K562 (cell line): ENCODE data around the gene RSRC1. TPM values are rescaled to one million over a fixed set of nuclear protein-coding genes. Genes with fewer than 3 reads are reported as not detected.

Experiments
- ARNT ChIP-seq, 2 experiments: fragments of 450-650 bp; IDR thresholded peaks; 2 replicates each; pipeline ENCODE4 v1.6.1; 2016; ENCODE audit warnings: mild to moderate bottlenecking in 1 of 2
- ATF7 ChIP-seq: fragments of 450-650 bp; IDR thresholded peaks from 2 replicates; pipeline ENCODE4 v1.7.1; 2014; ENCODE audit warnings: mild to moderate bottlenecking, moderate library complexity
- EP300 ChIP-seq: IDR thresholded peaks from 2 replicates; pipeline ENCODE4 v1.6.1; 2012; ENCODE audit warnings: low read length, improper control_type of control experiment
- FOSL1 ChIP-seq: fragments of 200-800 bp; sonication (Bioruptor generic); conservative IDR thresholded peaks from 2 replicates; pipeline ENCODE4 v1.6.1; 2016; ENCODE audit warnings: missing genetic modification characterization, missing compliant biosample characterization
- KAT2B ChIP-seq: IDR thresholded peaks from one replicate; pipeline ENCODE4 v1.6.1; 2012; ENCODE audit warnings: low read depth, mild to moderate bottlenecking, control low read depth, inconsistent platforms, low read length, moderate library complexity
- MITF ChIP-seq: IDR thresholded peaks from 2 replicates; pipeline ENCODE4 v1.6.1; 2014; ENCODE audit warnings: antibody characterized with exemption
- NFATC3 ChIP-seq: fragments of 450-650 bp; IDR thresholded peaks from 2 replicates; pipeline ENCODE4 v1.6.1; 2017; ENCODE audit warnings: mild to moderate bottlenecking
- POU5F1 ChIP-seq: fragments of 150-350 bp; IDR thresholded peaks from 2 replicates; pipeline ENCODE4 v1.6.1; 2014; ENCODE audit warnings: borderline replicate concordance, low read length, low read depth, mild to moderate bottlenecking; ENCODE audit not compliant: partially characterized antibody
- SMAD1 ChIP-seq: fragments of 150-350 bp; IDR thresholded peaks from 2 replicates; pipeline ENCODE4 v1.6.1; 2014; ENCODE audit warnings: low read length, low read depth; ENCODE audit not compliant: partially characterized antibody
- SMARCB1 ChIP-seq: IDR thresholded peaks from 2 replicates; pipeline ENCODE4 v1.6.1; 2011; ENCODE audit warnings: improper control_type of control experiment, low read depth; ENCODE audit not compliant: insufficient read length
- TAF15 ChIP-seq: fragments of 200-400 bp; formaldehyde crosslinking; IDR thresholded peaks from 2 replicates; pipeline ENCODE4 v1.6.1; 2017; ENCODE audit warnings: mild to moderate bottlenecking, low read depth, low read length, moderate library complexity
- TCF15 ChIP-seq: fragments of 250-450 bp; sonication (Bioruptor Pico); IDR thresholded peaks from 2 replicates; pipeline ENCODE4 v1.8.0; 2022; ENCODE audit warnings: moderate library complexity, mild to moderate bottlenecking, inconsistent platforms
- TRIM28 ChIP-seq: fragments of 450-650 bp; IDR thresholded peaks from 2 replicates; pipeline ENCODE4 v1.6.1; 2017
- ZNF197 ChIP-seq: fragments of 200-800 bp; sonication (Bioruptor generic); IDR thresholded peaks from 2 replicates; pipeline ENCODE4 v1.6.1; 2016; ENCODE audit warnings: low read depth, missing genetic modification characterization, missing compliant biosample characterization
- ZNF316 ChIP-seq: fragments of 450-650 bp; IDR thresholded peaks from 2 replicates; pipeline ENCODE4 v1.6.1; 2016
- ZNF764 ChIP-seq: fragments of 250-450 bp; sonication (Bioruptor Pico); IDR thresholded peaks from 2 replicates; pipeline ENCODE4 v1.4.0; 2020; ENCODE audit warnings: low read depth, mild to moderate bottlenecking, moderate library complexity
- ZNF79 ChIP-seq: fragments of 250-450 bp; sonication (Bioruptor Pico); IDR thresholded peaks from 2 replicates; pipeline ENCODE4 v1.4.0; 2020; ENCODE audit warnings: low read depth, mild to moderate bottlenecking, moderate library complexity
- polyA plus RNA-seq, 8 experiments: library from polyadenylated mRNA; depleted of rRNA in 4 of 8; stranded (reverse) in 5 of 8; unstranded in 3 of 8; fragments of >200 nt; fragmentation: Nextera tagmentation in 2 of 8; fragmentation: Illumina TruSeq in 1 of 8; extraction: Ambion mirVana in 2 of 8; extraction: Trizol in 1 of 8; gene quantifications; 2 replicates each; pipeline versions ENCODE4 v1.2.1 to v1.2.3, GENCODE V29; 2011 to 2014; ENCODE audit warnings: inconsistent platforms in 1 of 8, missing spikeins in 1 of 8
- total RNA-seq, 7 experiments: library from RNA; depleted of rRNA in 6 of 7; stranded (reverse); fragments of >200 nt in 6 of 7; fragmentation: Illumina TruSeq in 2 of 7; extraction: Trizol in 2 of 7; gene quantifications; 2 replicates each; pipeline versions ENCODE4 v1.2.1 to v1.2.3, GENCODE V29; 2011 to 2021; ENCODE audit warnings: low replicate concordance in 1 of 7
- TF ChIP-seq, protein P1 (sequence below): sonication (generic); formaldehyde crosslinking; IDR thresholded peaks from 2 replicates; pipeline ENCODE4 v1.9.0; 2022; ENCODE audit warnings: mild to moderate bottlenecking, missing genetic modification reagents
- TF ChIP-seq, protein P2 (sequence below): fragments of 250-450 bp; sonication (Bioruptor Pico); IDR thresholded peaks from 2 replicates; pipeline ENCODE4 v1.5.0; 2020; ENCODE audit warnings: mild to moderate bottlenecking
- TF ChIP-seq, protein P3 (sequence below): fragments of 150-350 bp; IDR thresholded peaks from 2 replicates; pipeline ENCODE4 v1.6.1; 2014; ENCODE audit warnings: low read depth, mild to moderate bottlenecking, low read length, borderline replicate concordance

Gene RSRC1
- total and polyA plus RNA-seq, 9 of the 15 experiments (the other 6 are each of a cell fraction or from before 2014, with no cell fraction given): 19.3 to 128 (median 75.5) TPM

DNA sequence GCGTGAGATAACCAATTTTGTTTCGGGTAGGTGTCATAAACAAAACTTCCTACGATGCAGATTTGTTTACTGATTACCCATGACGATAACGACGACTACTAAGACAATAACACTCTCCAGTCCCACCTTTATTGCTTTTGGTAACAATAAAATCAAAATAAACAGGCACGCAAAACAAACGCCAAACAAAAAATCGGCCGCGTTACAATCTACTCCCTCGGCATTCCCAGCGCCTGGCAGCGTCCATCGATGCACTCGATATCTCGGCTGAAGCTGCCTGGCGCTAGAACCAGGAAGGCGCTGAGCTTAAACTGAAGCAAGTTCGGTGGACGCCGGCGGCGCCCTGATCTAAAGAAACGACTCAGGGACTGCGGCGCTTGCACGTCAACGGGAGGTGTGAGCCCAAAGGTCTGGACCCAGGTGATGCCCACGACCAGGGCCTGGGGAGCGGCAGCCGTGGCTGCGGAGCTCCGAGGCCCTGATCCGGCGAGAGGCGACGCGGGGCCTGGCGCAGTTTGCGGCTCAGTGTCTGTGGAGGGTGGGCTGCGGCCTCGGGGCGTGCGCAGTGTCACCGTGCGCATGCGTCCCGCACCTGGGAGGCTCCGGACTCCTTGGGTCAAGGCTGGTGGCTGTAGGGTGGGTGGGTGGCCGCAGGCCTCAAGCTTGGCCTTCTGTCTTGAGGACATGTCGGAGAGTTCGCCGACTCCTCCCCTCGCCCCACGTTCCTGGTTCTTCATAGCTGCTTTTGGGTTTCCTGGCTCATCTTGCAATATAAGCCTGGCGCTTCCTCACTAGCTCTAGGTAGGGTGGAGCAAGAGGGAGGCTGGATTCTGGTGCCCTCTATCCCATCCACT lies at the start of gene RSRC1 (continued):
- no peak for TF ChIP-seq TAF15
- peak; percentile 83 to 91; a peak in 3 of 4 replicates for TF ChIP-seq ARNT (IDR thresholded peaks at IDR 0.05)
- peak; percentile 56; the same call in 1 of the 2 replicates for TF ChIP-seq TRIM28
- TF ChIP-seq ATF7: peak; percentile 77
- TF ChIP-seq, protein P1, sequence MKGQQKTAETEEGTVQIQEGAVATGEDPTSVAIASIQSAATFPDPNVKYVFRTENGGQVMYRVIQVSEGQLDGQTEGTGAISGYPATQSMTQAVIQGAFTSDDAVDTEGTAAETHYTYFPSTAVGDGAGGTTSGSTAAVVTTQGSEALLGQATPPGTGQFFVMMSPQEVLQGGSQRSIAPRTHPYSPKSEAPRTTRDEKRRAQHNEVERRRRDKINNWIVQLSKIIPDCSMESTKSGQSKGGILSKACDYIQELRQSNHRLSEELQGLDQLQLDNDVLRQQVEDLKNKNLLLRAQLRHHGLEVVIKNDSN (CRISPR knock-in tag): no peak
- TF ChIP-seq NFATC3: 0 out of 2 replicates have a peak, but pooled peaks have one; percentile 26
- TF ChIP-seq KAT2B: no peak
- TF ChIP-seq, protein P2, sequence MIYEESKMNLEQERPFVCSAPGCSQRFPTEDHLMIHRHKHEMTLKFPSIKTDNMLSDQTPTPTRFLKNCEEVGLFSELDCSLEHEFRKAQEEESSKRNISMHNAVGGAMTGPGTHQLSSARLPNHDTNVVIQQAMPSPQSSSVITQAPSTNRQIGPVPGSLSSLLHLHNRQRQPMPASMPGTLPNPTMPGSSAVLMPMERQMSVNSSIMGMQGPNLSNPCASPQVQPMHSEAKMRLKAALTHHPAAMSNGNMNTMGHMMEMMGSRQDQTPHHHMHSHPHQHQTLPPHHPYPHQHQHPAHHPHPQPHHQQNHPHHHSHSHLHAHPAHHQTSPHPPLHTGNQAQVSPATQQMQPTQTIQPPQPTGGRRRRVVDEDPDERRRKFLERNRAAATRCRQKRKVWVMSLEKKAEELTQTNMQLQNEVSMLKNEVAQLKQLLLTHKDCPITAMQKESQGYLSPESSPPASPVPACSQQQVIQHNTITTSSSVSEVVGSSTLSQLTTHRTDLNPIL (CRISPR knock-in tag): no peak
- no peak for TF ChIP-seq ZNF197 (CRISPR knock-in tag)
- no peak for TF ChIP-seq SMAD1
- TF ChIP-seq FOSL1 (tag): no peak
- TF ChIP-seq MITF: no peak
- TF ChIP-seq, protein P3, sequence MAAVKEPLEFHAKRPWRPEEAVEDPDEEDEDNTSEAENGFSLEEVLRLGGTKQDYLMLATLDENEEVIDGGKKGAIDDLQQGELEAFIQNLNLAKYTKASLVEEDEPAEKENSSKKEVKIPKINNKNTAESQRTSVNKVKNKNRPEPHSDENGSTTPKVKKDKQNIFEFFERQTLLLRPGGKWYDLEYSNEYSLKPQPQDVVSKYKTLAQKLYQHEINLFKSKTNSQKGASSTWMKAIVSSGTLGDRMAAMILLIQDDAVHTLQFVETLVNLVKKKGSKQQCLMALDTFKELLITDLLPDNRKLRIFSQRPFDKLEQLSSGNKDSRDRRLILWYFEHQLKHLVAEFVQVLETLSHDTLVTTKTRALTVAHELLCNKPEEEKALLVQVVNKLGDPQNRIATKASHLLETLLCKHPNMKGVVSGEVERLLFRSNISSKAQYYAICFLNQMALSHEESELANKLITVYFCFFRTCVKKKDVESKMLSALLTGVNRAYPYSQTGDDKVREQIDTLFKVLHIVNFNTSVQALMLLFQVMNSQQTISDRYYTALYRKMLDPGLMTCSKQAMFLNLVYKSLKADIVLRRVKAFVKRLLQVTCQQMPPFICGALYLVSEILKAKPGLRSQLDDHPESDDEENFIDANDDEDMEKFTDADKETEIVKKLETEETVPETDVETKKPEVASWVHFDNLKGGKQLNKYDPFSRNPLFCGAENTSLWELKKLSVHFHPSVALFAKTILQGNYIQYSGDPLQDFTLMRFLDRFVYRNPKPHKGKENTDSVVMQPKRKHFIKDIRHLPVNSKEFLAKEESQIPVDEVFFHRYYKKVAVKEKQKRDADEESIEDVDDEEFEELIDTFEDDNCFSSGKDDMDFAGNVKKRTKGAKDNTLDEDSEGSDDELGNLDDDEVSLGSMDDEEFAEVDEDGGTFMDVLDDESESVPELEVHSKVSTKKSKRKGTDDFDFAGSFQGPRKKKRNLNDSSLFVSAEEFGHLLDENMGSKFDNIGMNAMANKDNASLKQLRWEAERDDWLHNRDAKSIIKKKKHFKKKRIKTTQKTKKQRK: no peak
- peak; percentile 38 for TF ChIP-seq EP300
- TF ChIP-seq ZNF79 (CRISPR knock-in tag): no peak
- no peak for TF ChIP-seq SMARCB1
- TF ChIP-seq ZNF764 (CRISPR knock-in tag): no peak
- TF ChIP-seq ZNF316: no peak
- TF ChIP-seq TCF15 (CRISPR knock-in tag): no peak
- TF ChIP-seq POU5F1: peak; percentile 8
